ENCODE data around the gene PMEPA1.

The PMEPA1 gene

GRCh38 chr20:57660181-57660921 is 49.5 kb downstream of the PMEPA1 start:
- DNase-seq = no peak

GRCh38 chr20:57659517-57660180 is 50.2 kb downstream of the PMEPA1 start:
- no peak for DNase-seq

GRCh38 chr20:57658833-57659516 is 50.8 kb downstream of the PMEPA1 start:
- no peak for DNase-seq

- no peak for DNase-seq
Measured at GRCh38 chr20:57658447-57658832, 51.4 kb downstream of the PMEPA1 start.

- no peak for DNase-seq
Measured at GRCh38 chr20:57657535-57658446, 52.0 kb downstream of the PMEPA1 start.

GRCh38 chr20:57656821-57657534 is 52.8 kb downstream of the PMEPA1 start:
- DNase-seq = no peak

DNA sequence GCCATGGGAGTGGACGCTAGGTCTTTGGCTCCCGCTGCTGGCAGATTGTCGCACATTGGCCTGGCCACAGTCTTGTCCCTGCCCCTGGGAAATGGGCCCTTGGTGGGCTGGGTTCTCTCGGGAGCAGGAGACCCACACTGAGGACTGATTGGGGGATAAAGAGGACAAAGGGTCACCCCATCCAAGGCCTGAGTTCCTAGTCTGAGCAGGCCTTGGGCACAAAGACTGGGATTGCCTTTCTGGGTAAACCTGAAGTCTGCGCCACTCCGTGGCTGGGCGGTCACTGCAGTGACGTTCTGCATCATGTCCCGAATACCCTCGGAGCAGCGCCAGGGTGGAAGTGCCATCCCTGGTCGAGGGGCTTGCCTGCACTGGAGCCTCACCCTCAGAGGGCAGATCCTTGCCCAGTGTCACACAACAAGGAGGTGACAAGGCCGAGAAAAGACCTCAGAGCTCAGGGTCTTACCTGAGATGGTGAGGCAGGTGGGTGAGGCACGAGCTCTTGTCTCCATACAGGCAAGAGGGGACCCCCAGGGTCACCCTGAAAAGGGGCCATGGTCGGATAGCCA is 53.5 kb downstream of the PMEPA1 start:
- DNase-seq = no peak

DNA sequence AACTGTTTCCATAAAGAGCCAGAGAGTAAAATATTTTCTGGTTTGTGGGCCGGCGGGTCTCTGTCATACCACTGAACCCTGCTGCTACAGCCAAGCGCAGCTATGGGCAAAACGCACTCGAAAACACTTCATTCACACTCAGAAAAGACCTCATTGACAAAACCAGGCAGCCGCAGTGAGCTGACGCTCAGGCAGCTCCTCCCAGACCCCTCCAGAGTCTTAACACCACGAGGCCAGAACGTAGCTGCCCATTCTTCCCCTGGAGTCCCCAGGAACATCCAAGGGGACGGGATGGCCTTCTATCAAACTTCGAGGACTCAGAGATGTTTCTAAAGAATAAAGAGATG is 54.0 kb downstream of the PMEPA1 start:
- no peak for DNase-seq

- DNase-seq = no peak
Measured at GRCh38 chr20:57654998-57655808, 54.6 kb downstream of the PMEPA1 start.

GRCh38 chr20:57654363-57654997 is 55.3 kb downstream of the PMEPA1 start:
- DNase-seq = peak; percentile 14

DNA sequence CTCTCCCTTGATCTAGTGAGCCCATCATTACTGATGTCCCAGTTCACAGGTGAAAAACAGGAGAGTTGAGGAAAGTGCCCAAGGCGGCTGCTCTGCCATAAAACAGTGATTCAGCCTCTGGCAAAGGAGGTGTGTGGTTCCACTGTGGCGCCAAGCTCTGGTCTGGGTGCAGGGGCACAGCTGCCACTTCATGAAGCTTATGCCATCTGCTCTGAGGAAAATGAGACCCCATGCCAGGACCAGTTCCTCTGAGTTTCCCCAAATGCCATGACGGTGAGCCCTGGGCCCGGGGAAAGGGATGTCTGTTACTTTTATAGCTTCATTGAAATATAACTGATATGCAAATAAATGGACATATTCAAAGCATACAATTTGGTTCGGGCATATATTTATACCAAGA is 55.9 kb downstream of the PMEPA1 start:
- no peak for DNase-seq

DNA sequence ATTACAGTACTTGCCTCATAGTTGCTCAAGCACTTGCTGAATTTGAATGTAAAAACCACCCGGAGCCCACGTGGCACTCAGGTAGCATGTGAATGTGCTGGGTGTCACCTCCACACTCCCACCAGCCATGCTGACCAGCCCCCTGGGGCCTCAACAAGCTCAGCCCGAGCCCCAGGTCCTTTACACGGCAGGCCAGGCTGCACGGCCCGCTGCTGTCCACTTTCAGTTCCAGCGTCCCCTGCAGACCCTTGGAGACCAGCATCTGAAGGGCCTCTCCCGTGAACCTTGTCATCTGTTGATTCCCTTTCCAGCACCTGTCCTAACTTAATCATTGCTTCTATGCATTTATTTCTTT is 56.3 kb downstream of the PMEPA1 start:
- no peak for DNase-seq

DNA sequence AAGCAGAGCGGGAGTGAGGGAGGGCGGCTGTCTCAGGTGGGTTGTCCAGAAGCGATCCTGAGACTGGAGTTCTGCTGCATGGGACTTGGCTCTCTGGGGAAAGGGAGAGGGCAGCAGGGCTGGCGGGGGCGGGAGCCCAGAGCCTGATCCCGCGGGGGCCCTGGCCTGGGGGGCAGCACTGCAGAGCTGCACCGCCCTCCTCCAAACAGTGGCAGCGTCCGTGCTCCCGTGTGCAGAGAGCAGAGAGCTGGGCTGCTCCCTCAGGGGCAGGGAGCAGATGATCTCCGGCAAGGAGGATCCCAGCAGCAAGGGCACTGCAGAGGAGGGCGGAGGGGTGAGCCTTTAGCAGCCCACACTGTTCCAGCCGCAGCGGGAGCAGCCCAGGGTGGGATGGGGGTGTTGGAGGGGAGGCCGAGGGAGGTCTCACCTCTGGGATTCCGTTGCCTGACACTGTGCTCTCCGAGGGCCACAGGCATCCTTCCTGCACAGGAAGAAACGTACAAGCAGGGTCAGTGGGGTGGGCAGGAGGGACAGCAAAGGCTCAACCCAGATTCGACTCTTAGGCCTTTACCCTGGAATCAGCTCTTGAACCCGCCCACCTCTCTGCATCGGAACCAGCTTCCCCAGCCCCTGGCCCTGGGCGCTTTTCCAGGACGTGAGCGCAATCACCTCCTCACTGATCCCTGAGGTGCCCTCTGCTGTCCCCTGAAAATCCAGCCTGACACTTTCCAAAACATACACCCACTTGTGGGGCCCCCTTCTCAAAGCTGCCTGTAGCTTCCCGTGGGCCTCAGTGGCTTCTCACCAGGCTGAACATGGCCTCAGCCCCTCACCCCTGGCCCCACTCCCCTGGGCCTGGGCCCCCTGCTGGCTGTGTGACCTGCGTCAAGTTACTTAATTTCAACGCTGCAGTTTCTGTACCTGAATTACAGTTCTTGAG is 56.9 kb downstream of the PMEPA1 start:
- no peak for DNase-seq

DNA sequence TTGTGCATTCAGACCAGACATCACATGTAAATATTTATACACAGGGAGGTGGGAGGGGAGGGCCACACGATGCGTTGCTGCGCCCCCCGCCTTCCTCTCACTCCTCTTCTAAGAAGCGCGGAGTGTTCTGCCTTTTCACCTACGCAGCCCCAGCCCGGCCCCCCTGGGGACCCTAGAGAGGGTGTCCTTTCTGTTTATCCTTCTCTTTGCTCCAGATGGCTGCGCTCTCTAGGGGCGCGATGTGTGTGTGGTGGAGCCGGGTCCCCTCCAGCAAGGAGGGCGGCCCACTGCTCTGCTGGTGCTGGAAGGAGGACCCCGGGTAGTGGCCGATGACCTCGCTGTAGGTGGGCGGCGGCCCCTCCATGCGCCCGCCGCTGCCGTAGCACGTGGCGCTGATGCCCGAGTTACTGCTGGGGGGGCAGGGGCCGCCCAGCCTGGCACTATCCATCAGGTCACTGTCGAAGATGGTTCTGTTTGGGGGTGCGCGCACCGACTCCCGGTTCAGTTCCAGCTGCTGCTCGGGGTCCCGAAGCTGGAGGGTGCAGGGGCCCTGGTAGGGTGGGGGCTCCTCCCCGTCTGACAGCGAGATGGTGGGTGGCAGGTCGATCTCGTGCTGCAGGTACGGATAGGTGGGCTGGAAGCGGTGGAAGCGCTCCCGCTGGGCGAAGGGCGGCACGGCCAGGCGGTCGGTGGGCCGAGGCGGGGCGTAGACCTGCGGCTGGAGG is 57.8 kb downstream of the PMEPA1 start:
- no peak for DNase-seq

- DNase-seq = no peak
Measured at GRCh38 chr20:57650756-57651483, 58.9 kb downstream of the PMEPA1 start.

DNA sequence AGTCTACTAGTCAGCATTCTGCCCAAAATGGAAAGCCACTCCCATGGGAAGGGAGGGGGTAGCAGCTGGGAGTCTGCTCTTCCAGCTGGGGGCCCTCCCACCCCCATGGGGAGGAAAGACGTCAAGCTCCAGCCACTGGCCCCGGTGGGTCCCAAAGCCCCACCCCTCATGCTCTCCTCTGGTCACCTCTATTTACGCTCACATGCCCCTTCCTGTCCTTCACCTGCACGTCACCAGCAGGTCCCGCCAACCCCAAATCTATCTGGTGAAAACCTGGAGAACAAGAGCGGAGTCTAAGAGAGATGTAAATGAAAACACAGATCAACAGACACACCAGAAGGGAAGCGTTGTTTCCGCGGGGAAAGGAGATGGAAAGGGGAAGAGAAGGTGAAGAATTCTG is 59.5 kb downstream of the PMEPA1 start:
- no peak for DNase-seq

GRCh38 chr20:57649617-57650015 is 60.2 kb downstream of the PMEPA1 start:
- no peak for DNase-seq
